Muscle of arm (tissue), 14 donors: Measurements from ENCODE around the gene NAALAD2. TPM values are rescaled to one million over a fixed set of nuclear protein-coding genes. Genes with fewer than 3 reads are reported as not detected.
"Not testable (repeated sequence)": the region's sequence is repeated elsewhere in the genome, so short reads cannot be mapped to it uniquely, and the experiment has no call there.

Source experiments
- DNase-seq: peaks from one replicate; pipeline ENCODE4 v3.0.0-alpha.2; 2013
- long read RNA-seq, 11 donors: transcript quantifications; one replicate each; lab custom pipeline, GENCODE V29; 2026
- polyA plus RNA-seq, 12 donors: library from polyadenylated mRNA; unstranded; fragments of 120-200 nt; gene quantifications; one replicate each; pipeline ENCODE4 v1.2.1, GENCODE V29; 2013; ENCODE audit not compliant: insufficient read length in 12 of 12

NAALAD2 gene
- 10 to 100 TPM in 3 of 12 donors, 1 to 10 TPM in 8, not detected in 1; 3.2 to 16.6 (median 5.8) TPM for polyA plus RNA-seq
- long read RNA-seq, donor 1, result 0 reads
- long read RNA-seq, donor 2, partial matches to known transcripts, result 0 of 2 reads
- long read RNA-seq, donor 2, other reads (novel, unspliced or antisense), result 0 of 2 reads
- long read RNA-seq, donor 3, result 0 reads
- long read RNA-seq, donor 4, result 0 reads
- long read RNA-seq, donor 5, result 0 reads
- long read RNA-seq, donor 6, result 0 reads
- long read RNA-seq, donor 7, result 0 reads
- long read RNA-seq, donor 8, result 0 reads
- long read RNA-seq, donor 9, result 0 reads
- long read RNA-seq, donor 10, result 0 reads
- long read RNA-seq, donor 11, result 0 reads

DNA sequence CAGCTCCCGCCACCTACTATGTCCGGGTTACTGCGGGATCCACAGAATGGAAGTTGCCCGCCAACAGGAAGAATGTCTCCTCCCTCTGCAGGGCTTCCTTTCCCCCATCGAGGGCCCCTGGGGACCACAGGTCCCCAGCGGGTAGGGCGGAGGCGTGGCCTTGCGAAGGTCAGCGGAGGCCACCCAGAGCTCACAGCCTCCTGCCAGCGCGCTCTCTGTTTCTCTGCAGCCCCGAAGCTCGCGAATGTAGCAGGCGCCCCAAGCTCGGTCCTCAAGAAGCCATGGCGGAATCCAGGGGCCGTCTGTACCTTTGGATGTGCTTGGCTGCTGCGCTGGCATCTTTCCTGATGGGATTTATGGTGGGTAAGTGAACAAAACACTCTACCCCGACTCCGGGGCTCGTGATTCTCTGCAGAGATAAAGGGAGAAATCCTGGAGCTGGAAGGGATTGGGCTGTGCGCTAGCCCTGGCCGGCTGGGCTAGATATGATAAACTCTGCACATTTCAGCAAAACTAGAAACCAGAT is at the start of gene NAALAD2:
Gene NAALAD2 (plus strand): TSS at position 186 of the 526 bp plus-strand sequence. CDS start 96 bp downstream, at position 282.
- DNase-seq, result peak; percentile 62

DNA sequence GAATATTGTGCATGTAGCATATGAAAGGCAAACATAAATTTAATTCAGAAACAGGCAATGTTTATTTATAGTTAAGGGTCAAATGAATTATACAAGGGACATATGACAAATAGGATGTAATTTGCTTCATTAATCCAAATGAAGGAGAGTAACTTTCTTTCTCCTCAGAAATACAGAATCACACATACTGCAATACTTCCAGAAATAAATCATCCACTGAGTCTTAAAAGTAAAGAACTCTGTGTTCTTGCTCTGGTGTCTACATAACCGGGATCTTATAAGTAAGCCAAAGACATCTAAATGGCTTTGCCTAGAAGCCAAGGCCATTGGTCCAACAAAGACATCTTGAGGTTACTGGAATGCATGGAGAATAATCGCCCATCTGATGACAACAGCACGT is 48.8 kb upstream of the NAALAD2 start, which contains the start of gene UBTFL1:
Gene UBTFL1 (plus strand): TSS at position 301 of the 400 bp plus-strand sequence. CDS start 0 bp downstream, at position 301.
- not testable (repeated sequence) for DNase-seq

DNA sequence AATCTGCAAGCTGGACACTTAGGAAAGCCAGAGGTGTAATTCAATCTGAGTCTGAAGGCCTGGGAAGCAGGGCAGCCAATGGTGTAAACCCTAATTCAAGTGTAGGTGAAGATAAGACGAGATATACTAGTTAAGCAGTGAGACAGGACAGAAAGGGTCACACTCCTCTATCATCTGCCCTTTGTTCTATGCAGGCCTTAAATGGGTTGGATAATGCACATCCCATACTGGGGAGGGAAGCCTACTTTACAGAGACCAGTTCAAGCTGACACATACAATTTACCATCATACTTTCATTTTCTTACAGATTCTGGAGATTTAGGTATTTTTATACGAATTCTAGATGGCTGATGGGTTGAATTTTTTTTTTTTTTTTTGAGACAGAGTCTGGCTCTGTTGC is 45.7 kb upstream of the NAALAD2 start:
- DNase-seq, result not testable (repeated sequence)

DNA sequence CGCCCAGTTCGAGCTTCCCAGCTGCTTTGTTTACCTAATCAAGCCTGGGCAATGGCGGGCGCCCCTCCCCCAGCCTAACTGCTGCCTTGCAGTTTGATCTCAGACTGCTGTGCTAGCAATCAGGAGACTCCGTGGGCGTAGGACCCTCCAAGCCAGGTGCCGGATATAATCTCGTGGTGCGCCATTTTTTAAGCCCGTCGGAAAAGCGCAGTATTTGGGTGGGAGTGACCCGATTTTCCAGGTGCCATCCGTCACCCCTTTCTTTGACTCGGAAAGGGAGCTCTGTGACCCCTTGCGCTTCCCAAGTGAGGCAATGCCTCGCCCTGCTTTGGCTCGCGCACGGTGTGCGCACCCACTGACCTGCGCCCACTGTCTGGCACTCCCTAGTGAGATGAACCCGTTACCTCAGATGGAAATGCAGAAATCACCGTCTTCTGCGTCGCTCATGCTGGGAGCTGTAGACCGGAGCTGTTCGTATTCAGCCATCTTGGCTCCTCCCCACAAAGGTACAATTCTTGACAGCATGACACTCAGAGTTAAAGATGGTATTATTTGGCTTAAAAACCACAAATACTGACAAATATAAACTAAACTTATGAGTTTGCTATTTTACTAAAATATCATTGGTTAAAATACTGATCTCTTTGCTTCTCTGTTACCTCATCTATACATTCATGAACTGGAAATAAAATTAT is 39.1 kb upstream of the NAALAD2 start:
- not testable (repeated sequence) for DNase-seq

DNA sequence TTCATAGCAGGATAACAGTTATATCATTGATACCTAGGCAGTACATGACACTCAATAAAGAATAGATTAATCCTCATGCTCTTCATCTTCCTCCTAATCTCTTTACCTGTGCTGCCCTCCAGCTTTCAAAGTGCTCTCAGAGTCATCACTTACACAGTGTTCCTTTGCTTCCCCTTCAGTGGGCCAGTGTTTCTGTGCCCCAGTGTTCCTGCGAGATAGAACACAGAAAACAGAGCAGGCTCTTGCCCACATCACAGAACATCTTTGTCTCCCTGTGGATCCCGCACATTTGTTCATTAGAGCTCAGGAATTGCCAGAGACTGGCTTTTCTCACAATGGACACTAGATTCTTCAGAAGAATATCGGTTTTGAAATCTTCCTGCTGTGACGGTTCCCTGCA is 36.2 kb upstream of the NAALAD2 start:
- not testable (repeated sequence) for DNase-seq

DNA sequence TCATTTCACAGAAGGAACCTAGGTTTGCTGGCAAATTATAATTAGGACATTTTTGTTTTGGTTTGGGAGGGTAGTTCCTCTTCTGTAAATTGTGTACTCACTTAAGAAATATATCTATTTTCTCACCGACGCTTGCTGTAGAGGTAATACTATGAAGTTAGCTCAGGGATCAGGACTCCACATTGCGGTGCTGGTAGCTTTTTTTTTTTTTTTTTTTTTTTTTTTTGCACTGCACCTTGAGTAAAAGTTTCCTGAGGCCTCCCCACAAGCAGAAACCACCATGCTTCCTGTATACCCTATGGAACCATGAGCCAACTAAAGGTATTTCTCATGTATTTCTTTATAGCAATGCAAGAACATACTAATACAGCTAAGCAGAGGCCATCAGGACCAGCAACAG is 34.0 kb upstream of the NAALAD2 start:
- no peak for DNase-seq

DNA sequence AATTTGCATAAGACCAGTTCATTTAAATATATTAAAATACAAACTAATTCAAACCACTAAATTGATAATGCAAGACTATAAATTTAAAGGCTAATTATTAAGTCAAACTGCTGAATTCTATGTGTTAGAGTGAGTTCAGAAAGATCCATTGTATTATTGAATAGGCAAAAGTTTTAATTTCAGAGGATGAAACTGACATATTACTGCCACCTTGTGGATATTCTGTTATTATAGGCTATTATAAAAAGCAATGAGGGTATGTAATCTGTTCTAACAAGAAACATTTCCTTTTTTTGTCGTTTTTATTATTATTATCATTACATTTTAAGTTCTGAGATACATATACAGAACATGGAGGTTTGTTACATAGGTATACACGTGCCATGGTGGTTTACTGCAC is 20.9 kb upstream of the NAALAD2 start:
- DNase-seq, result no peak

DNA sequence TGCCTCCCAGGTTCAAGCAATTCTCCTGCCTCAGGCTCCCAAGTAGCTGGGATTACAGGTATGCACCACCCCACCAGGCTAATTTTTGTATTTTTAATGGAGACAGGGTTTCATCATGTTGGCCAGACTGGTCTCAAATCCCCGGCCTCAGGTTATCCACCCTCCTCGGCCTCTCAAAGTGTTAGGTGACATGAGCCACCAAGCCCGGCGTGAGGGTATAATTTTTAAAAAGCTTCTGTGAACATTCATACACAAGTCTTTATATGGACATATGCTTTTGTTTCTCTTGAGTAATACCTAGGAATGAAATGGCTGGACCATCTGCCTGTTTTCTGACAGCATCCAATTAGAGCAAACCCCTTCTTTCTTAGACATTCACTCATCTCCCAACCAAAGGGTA is 14.3 kb upstream of the NAALAD2 start:
- DNase-seq, result no peak

DNA sequence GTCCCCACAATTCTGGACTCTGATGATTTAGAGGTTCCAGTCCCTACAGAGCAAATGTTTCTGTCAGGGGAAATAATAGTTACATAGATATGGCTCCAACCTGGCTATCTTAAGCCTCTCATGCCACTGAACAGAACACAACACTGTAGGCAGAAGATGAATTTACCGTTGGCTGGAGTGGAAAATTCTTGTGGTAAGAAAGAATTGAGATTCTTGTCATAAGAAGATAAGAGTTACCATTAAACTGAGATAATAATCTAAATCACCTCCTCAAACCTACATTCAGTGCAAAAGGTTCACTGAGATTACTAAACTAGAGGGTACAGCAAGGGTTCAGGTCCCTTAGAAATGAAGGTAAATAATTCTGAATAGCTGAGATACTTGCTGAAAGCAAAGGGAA is 10.1 kb upstream of the NAALAD2 start:
- DNase-seq, result no peak

DNA sequence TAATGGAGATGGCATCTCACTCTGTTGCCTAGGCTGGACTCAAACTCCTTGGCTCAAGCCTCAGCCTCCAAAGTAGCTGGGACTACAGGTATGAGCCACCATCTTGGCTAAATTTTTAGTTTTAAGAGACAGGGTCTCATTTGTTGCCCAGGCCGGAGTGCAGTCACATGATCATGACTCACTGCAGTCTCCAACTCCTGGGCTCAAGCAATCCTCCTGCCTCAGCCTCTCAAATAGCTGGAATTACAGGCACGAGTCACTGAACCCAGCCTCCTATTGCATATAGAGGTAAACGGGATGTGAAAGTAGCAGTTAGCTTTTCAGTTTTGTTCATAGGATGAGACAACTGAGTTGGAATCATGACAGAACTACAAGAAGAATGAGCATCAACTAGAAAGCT is 9.5 kb upstream of the NAALAD2 start:
- DNase-seq, result no peak

DNA sequence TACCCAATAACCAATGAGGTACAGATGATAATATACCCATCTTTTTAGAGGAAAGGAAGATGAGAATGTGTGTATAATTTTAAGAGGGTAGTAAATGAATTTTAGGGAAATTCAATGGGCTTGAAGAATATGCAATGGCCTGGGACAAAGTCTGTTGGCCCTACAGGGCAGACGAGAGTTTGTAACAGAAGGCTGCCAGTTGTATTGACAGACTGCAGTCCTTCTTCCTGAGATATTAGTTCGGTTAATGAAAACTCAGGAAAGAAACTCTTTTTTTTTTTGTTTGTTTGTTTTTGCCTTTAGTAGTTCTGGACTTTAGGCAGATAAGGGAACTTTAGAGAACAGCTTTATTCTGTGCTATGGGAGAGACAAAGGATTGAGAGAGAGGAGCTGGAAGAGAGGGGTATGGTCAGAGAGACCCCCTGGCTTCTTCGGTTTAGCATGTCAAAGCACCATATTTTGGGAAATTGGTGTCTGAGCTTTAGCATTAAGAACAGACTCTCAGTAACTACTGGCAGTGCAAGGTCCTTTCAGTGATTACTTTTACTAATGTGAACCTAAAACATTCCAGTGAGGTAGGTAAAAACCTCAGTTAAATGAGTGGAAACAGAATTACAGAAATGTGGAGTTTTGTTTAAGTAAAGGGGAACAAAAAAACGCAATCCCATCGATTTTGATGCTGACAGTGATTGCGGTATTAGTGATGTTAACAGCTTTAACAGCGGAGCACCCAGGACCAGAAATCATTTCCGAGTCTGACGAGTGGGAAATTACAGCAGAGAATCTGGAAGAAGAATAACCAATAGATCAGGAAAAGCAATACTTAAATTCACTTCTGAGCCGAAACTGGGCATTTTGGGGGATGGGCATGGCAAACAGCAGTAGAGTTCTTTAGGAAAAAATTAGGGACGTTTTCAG is 644 bp upstream of the NAALAD2 start:
- peak; percentile 0 for DNase-seq

DNA sequence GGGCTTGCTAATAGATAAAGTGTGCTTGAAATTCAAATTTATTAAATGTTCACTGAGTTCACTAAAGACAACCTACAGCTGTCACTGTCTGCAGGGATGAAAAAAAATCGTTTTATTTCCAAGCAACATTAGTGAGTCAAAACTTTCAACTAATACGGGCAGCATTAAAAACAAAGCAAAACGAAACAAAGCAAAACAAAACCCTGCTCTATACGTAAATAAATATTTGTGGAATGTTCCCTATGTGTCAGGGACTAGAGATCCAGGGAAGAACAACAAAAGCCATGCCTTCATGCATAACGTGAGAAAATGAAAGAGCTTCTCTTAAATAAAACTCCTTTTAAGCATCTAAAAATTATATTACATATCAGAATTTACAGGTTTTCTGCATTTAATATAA is 553 bp downstream of the NAALAD2 start:
- DNase-seq, result no peak

DNA sequence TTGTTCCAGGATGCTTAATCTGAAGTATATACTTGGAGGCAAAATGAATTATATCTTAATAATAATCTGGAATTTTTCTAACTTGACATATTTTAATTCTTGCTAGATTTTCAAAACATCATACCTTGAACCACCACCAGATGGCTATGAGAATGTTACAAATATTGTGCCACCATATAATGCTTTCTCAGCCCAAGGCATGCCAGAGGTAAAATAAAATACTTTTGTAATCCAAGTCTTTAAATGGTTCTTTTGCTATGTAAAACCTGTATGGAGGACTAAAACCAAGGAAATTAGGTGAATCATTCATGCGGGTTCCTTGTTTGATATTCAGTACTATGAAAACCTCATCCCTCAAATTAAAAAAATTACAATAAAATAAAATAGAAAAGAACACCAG is 14.4 kb downstream of the NAALAD2 start:
- DNase-seq, result no peak

DNA sequence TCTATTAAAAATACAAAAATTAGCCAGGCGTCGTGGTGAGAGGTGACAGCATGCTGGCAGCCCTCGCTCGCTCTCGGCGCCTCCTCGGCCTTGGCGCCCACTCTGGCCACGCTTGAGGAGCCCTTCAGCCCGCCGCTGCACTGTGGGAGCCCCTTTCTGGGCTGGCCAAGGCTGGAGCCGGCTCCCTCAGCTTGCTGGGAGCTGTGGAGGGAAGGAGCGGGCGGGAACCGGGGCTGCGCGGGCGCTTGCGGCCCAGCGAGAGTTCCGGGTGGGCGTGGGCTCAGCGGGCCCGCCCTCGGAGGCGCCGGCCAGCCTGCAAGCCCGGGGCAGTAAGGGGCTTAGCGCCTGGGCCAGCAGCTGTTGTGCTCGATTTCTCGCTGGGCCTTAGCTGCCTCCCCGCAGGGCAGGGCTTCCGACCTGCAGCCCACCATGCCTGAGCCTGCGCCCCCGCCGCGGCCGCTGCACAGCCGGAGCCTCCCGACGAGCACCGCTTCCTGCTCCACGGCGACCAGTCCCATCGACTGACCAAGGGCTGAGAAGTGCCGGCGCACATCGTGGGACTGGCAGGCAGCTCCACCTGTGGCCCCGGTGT is 32.6 kb downstream of the NAALAD2 start:
- not testable (repeated sequence) for DNase-seq

DNA sequence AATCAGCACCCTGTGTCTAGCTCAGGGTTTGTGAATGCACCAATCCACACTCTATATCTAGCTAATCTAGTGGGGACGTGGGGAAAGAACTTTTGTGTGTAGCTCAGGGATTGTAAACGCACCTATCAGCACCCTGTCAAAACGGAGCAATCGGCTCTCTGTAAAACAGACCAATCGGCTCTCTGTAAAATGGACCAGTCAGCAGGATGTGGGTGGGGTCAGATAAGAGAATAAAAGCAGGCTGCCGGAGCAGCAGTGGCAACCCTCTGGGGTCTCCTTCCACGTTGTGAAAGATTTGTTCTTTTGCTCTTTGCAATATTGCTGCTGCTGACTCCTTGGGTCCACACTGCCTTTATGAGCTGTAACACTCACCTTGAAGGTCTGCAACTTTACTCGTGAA is 33.2 kb downstream of the NAALAD2 start:
- DNase-seq, result not testable (repeated sequence)

DNA sequence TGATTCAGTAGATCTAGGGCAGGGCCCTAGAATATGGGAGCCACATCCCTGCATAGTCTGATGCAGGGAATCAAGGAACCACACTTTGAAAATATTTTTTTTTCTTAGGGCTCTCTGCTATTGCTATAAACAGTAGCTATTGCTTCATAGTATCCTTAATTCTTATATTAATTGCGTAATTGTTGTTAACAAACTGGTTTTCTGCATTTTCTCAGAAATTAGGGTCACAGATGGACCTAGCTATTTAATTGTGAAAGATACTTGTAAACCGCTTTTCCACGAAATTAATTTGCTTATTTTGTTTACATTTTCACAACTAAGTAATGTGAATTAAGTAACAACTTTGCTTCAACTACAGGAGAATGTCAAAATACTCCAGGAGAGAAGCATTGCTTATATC is 34.1 kb downstream of the NAALAD2 start:
- no peak for DNase-seq

DNA sequence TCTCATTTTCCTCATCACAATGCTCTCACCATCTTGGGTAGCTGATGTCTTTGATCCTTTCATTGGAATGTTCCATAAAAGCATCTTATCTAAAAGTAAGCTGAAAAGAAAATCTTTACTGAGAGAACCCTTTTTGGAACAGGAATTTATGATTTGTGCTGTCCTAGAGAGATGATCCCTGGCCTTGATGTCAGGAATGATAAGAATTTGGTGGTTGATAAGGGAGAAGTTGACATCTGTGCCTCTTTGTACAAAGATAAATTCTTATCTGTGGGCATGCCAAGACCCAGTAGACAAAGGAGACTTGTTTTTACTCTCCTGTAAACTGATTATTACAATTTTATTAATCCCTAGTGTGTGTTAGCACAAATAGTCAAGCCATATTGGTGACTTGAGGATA is 36.9 kb downstream of the NAALAD2 start:
- no peak for DNase-seq

DNA sequence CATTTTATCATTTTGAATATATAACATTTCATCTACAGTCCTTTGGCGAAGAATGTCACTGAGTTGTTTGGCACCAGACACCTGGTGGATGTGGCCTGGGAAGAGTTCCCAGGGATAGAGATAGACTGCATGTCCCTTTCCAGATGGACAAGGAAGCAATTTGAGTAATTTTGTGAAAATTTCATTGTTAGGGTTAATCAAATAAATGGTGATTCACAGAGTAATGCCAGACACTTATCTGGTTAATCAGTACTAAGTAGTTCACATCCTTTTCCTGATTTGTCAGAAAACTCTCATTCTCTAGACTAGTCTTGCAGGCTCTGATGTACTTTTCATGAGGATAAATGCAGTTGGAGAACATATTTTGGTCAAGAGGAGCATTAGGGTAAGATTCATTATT is 41.6 kb downstream of the NAALAD2 start:
- no peak for DNase-seq

DNA sequence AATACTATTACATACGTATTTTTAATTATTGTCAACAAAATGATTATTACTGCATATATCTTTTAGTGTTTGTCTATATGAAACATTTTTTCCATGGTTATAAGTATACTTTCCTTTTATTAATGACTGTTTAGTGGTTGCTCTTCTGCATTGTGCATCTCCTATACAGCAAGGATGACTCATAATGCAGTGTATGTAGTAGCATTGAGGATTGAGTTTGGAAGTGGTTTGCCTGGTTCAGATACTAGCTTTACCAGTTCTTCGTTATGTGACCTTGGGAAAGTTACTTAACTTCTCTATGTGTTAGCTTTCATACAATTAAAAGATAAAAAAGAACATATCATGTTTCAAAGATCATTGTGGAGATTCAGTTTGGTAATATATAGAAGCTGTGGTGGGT is 44.3 kb downstream of the NAALAD2 start:
- no peak for DNase-seq

DNA sequence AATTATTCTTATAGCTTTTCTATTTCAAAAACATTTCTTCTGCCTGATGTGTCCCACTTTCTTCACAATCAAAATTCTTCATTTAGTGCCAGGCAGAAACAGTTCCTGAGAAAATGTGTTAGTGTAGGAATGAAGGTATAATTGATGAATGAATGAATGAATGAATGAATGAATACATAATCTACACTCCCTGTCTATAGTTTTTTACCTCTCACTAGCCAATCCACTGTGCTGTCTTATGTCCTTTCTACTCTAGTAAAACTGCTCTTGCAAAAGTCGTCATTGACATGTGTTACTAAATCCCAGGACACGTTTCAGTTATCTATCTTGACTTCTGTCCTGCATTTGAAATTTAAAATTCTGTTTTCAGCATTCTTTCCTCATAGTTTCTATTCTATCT is 45.5 kb downstream of the NAALAD2 start:
- no peak for DNase-seq

DNA sequence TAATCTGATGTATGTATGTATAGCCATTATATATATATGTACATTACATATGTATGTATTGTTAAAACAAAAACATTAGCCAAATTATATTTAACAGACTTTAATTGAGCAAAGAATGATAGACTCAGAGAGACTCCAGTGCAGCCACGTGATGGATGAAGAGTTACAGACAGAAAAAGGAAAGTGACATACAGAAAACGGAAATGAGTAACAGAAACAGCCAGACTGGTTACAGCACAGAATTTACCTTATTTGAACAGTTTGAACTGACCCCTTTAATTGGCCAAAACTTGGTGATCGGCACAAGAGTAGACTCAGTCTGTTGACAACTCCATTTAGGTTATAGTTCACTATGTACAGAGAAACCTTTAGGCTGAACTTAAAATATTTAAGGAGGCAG is 53.4 kb downstream of the NAALAD2 start:
- no peak for DNase-seq

DNA sequence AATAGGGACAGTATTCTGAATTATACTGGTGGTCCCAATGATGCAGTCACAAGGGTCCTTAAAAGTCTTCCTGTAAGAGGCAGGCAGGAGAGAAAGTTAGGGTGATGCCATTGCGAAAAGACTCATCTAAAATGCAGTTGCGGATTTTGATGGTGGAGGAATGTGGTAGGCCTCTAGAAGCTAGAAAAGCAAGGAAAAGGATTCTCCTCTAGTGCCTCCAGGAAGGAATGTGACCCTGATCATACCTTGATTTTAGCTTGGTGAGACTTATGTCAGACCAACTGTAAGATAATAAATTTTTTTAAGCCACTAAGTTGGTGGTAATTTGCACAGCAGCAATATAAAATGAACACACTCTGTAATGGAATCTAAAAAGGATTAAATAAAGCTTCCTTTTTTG is 54.5 kb downstream of the NAALAD2 start:
- no peak for DNase-seq
